NCI-H2107 treated with DMSO at 0.1 percent for 48 hours (cell line): Measurements from ENCODE around the gene RIMS3.

Experiments used
- DNase-seq: peaks from one replicate; lab custom pipeline; 2025; ENCODE audit not compliant: unreplicated experiment; lab: John Stamatoyannopoulos, UW

RIMS3 gene

DNA sequence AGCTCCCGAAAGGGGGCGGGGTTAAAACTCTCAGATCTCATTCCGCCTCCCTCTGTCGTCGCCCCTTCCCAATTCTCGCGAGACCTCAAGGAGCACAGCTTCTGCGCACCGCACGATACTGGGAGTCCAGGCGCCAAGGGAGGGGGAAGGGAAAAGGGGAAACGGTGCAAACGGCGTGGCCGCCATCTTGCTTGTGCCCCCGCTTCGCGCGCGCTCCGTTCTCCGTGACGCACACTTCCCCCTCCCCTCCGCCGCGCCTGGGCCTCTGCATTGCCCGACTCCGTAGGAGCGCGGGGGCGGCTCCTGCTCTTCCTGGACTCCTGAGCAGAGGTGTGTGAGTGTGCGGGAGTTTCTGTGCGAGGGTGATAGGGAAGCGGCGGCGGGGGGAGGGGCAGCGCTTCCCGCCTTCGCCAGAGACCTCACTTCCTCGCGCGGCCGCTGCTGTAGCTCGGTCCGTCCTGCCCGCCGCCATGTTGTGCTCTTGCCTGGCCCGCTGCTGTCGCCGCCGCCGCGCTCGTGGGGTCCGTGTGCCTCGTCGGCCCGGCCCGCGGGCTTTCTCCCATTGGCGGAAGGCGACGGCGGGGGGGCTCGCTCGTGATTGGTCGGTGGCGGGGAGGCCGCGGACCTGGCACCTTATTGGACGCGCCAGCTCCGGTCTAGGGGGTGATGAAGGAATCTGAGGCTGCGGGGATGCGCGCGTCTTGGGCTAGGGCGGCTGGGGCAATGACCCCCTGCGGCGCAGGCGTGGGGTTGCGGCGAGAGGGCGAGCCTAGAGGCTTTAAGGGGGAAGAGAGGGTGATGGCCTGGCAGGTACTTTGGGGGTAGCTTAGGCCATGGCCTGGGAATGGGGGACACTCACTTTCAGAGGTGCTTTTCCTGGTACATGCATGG is 26.3 kb upstream of the RIMS3 start, which contains the start of gene NFYC:
Gene NFYC (plus strand): TSS at position 167 of the 891 bp plus-strand sequence. CDS start 47,140 bp downstream, outside the sequence.
- peak; percentile 96 for DNase-seq

DNA sequence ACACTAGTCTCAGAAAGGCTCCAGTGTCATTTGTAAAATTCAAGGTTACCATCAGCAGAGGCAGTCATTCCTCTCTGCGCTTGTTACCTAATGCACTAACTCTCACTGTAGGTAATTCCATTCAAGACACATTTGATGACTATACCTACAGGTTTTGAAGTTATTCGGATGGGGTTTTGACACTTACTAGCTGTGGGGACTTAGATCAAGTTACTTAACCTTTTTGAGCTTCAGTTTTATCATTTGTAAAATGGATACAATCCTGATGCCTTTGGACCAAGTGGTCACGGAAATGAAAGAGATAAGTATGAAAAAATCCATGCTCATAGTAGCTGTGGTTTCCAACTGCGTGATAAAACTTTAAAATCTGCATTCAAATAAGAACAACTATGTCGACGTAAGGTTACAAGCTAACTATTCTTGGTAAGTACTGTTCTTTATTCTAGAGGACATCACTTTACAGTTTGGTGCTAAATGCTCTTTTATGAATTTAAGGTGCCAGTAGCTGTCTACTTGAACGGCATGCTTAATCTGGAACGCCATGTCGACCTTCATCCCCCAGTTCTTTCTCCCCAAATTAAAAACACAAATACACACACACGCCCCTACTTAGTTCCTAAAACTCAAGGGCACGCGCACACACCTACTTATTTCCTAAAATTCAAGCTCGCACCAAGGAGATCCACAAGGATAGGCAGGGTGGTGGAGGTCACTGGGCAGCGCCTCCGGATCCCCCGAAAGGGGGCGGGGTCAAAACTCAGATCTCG is 25.5 kb upstream of the RIMS3 start:
- DNase-seq = no peak

DNA sequence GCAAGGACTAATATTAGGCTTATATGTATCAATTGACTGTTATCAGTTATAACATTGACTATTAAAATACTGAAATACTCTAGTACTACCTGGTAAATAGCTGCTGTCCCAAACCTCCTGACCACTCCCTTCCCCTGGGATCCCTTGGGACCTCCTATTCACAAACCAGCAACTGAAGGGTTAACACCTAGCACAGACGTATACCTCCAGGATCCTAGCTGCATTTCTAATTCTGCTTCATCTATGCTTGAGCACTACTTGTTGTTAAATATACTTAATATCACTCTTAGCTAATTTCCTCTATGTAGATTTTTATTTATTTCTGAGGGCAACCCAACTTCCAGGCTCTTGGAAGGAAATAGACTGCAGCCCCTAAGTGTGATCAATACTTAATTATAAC is 24.3 kb upstream of the RIMS3 start:
- no peak for DNase-seq

DNA sequence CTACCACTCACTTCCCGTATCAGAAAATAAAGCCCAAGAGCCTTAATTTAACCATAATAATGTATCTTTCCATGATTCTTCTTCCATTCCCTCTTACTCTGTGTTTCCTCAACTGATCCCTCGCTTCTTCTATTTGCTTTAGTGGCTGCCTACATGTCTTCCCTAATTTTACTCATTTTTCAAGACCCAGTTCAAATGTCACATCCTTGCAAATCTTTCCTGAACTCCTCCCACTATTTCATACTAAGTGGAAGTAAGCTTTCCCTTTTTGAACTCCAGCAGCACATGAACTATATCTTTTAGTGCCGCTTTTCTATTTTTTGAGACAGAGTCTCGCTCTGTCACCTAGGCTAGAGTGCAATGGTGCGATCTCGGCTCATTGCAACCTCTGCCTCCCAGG is 22.2 kb upstream of the RIMS3 start:
- no peak for DNase-seq

DNA sequence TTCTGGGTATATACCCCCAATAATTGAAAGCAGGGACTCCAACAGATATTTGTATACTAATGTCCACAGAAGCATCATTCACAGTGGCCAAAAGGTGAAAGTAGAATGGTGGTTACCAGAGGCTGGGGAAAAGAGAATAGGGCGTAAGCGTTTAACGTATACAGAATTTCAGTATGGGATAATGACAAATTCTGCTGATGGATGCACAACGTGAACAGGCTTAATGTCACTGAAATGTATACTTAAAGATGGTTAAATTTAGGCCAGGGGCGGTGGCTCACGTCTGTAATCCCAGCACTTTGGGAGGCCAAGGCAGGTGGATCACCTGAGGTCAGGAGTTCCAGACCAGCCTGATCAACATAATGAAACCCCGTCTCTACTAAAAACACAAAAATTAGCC is 21.6 kb upstream of the RIMS3 start:
- DNase-seq = no peak

DNA sequence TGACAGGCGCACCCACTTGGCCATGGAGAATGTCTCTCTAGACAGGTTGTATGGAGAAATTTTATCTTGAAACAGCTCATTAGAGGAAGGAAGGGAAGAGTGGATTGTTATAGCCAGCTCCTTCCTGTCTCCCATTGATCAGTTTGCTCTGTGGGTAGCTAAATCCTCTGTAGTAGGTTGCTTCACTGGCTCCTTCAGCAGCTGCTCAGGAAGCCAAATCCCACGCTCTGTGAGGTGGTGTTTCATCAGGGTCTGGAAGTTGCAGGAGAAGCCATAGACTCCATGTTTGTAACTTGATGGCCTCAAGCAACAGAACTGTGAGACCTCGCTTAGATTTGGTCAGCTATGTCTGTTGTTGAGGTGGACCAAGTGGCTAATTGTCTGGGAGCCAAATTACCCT is 19.2 kb upstream of the RIMS3 start:
- no peak for DNase-seq

DNA sequence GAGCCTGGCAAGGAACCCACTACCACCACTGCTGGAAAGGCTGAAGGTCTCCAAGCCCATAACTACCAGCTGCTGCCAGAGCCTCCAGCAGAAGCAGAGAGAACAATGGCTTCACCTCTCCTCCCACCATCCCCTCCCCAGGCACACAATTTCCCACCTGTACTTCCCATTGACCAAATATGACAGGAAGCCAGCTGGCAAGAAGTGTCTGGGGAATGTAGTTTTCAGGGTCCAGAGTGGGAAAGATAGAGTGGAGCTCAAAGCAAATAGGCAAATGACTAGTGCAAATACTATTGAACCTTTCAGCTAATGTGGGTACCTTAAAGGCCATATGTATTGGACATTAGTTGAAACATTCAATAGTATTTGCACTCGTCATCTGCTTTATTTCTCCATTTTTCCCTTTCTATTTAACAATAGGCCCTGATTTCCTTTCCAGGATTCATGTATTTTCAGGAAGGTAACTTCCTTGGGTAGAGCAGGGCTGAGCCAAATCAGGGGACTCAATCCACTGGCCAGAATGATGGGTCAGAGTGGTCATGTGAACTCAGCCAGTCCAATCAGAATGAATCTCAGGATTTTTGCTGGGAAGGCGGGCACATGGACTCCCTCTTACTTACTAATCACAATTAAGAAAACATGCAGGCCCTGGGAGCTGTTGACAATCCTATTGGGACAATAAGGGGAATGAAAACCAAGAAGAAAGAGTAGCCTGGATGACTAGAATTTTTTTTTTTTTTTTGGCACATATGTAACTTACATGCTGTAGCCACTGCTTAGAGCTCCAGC is 13.9 kb upstream of the RIMS3 start:
- peak; percentile 13 for DNase-seq

DNA sequence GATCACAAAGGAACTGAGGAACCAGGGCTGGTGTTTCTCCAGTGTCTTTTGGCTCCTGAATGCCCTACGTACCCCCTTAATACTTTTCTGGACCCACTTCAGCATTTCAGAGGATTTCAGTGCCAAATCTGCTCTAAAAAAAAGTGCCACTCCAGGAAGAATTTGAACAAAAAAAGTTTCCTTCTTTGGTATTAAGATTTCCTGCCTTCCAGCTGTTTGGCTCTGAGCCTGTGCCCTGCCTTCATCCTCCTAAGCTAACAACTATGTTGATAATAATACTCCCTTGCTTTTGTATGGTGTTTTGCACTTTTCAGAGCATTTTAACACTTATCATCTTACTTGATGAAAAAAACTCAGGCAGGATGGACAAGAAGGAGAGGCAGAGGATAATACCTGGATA is 11.0 kb upstream of the RIMS3 start:
- no peak for DNase-seq

DNA sequence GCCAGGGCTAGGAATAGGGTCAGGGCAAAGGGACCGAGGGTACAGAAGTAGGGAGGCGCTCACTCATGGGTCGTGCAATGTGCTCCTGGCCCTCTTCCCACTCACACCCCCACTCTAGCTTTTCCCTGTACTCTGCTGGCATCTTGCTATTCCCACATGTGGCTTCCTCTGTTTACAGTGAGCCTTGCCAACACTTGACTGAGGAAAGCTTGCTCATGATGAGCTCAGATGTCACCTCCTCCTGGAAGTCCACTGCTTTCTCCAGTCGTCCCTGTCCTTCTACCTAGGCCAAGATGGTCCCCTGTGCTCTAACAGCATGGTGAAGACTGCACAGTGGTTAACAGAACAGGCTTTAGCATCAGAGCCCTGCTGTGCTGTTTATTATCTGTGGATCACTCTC is 8.0 kb upstream of the RIMS3 start:
- no peak for DNase-seq

DNA sequence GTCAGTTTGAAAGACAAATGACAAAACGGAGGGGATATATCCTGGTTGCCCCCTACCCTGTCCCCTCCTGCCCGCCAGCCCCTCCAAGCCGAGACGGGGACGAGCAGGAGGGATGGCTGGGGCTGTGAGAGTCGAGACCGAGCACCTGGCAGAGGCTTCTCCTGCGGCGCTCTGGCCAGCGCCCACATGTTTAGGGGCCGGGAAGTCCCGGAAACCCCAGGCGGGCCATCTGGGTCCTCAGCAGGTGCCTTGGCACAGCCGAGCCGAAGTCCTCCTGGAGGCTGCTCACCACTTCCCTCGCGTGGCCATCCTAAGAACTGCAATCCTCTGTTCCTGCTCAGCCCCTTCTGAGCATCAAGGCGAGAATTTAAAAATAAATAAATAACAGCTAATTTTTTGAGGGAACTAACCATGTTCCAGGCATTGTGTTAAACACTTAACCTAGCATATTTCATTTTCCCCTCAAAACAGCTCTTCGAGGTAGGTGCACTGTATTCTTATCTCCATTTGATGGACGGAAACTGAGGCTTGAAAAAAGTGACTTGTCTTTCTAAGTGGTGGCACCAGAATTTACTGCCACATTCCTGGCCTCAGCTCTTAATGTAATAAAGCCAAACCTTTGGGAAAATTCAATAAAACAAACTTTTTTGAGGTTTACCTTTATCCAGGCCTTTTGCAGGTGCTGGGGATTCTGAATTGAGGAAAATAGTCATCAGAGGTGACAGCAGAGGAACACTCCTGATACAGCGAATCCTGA is 3.5 kb upstream of the RIMS3 start:
- DNase-seq = peak; percentile 50

DNA sequence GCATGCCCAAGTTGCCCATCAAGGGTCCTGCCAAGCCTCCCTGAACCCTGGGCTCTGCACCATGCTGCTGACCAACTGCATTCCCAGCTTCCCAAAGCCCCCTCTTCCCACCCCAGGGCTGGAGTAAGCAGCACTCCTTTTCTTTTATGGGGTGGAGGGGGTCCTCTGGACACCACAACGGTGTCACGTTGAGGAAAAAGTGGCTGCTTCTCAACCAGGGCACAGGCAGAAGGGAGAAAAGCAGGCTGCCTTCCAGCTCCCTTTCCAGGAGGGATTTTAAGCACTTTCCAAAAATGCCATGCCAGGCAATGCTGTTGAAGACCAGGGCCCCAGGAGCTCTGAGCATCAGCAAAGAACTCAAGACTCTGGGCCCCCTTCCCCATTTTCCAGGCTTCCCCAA is 691 bp downstream of the RIMS3 start:
- no peak for DNase-seq

DNA sequence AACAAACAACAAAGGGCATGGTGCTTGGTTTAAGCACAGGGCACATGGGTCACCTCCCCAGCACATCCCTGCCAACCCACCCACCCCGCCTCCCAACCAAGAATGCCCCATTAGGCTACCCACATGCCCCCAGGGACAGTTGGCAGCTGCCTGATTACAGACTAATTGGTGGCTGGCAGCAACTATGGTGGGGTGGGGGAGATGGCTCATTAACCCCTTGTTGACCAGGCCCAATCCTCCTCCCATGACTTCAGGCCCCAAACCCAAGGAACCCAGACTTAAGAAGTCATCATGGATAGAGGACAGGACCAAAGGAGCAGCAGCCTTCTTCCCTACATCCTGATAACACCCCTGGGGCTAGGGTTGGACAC is 1.3 kb downstream of the RIMS3 start:
- DNase-seq = peak; percentile 69

DNA sequence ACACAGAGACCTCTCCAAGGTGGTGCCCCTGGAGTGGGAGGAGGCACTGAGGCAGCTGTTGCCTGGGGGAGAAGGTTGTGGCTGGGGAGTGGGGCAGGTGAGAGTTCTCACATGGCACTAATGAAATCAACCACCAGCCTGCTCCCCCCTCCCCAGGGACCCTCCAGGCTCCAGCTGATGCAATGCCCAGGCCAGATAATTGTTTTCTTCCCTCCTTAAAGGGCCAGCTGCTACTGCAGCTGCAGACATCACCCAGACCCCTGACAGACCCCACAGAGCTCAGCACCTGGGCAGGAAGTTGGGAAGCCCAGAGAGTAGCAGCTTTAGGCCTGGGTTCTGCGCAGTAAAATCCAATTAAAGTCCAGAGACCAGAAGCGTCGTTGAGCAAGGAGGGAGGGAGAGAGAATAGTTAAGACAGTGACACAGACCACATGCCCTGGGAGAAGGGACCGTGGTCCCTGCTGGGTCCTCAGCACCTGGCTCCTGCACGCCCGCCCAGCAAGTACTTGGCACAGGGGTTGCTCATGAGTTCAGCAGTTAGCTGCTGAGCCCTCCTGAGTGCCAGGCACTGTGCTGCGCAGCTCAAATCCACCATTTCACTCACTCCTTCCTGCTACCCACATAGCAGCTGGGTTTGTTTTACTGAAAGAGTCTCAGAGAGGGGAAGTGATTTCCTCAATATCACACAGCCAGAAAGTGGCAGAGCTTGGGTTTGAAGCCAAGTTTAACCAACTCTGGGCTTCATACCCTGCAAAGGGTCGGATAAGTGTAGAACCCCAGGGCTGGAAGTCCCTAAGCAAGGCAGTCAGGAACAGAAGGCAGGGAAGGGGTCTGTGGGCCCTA is 1.9 kb downstream of the RIMS3 start:
- peak; percentile 82 for DNase-seq

DNA sequence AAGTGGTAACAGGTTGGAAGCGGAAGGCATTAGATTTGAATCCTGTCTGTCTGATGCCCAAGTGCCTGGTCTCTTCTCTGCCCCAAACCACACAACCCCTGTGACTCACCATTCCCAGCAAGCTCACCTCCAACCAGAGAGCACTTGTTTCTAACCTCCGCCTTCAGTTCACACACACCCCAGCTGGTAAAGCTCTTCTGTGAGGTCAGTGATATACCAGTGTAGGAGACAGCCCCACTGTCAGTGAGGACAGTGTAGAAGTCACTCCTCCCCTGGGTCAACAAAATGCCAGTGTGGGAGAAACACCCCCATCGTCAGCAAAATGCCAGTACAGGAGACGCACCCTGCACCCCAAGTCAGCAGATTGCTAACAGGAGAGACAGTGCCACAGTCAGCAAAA is 2.6 kb downstream of the RIMS3 start:
- DNase-seq = peak; percentile 94

DNA sequence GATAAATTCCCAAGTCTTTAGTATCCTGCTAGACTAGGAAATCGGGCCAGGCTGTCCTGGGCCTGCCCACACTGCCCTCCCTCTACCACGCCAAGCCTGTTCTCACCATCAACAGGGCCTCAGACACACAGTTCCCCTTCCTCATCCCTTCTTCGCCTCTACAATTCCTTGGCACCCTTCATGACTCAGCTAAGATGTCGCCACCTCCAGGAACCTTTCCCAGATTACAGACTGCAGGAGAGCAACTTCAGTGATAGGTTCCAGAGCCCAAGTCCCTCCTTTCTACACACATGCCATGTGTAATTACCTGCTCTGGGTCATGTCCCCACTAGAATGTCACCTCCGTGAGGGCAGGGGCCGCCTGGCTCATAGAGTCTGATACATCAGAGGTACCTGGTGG is 3.3 kb downstream of the RIMS3 start:
- DNase-seq = no peak

DNA sequence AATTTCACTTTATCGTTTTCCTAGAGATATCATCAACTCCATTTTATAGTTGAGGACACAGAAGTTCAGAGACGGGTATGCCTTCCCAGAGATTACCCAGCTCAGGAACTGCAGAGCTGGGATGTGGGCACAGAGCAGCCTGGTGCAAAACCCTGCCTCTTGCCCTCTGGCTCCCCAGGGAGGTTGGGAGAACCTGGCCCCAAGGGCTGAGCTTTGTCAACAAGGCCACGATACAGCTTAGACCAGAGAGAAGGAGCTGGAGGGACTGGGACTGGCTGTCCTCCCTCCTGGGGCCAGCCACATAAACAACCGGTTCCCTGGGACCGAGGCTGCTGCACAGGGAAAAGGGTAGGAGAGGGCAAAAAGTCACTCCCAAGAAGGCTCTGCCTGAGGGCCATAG is 3.8 kb downstream of the RIMS3 start:
- no peak for DNase-seq

DNA sequence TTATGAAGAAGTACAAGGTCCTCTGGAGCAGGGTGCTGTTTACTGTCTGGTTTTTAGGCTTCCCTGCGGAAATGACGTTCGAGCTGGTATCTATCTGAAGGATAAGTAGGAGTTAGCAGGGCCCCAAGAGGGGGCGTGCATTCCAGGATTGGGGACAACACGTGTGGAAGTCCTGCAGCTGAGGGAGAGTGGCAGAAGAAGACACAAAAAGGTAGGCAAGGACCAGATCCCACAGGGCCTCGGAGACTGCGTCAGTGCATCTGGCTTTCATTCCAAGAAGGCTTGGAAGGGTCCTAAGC is 5.9 kb downstream of the RIMS3 start:
- no peak for DNase-seq

DNA sequence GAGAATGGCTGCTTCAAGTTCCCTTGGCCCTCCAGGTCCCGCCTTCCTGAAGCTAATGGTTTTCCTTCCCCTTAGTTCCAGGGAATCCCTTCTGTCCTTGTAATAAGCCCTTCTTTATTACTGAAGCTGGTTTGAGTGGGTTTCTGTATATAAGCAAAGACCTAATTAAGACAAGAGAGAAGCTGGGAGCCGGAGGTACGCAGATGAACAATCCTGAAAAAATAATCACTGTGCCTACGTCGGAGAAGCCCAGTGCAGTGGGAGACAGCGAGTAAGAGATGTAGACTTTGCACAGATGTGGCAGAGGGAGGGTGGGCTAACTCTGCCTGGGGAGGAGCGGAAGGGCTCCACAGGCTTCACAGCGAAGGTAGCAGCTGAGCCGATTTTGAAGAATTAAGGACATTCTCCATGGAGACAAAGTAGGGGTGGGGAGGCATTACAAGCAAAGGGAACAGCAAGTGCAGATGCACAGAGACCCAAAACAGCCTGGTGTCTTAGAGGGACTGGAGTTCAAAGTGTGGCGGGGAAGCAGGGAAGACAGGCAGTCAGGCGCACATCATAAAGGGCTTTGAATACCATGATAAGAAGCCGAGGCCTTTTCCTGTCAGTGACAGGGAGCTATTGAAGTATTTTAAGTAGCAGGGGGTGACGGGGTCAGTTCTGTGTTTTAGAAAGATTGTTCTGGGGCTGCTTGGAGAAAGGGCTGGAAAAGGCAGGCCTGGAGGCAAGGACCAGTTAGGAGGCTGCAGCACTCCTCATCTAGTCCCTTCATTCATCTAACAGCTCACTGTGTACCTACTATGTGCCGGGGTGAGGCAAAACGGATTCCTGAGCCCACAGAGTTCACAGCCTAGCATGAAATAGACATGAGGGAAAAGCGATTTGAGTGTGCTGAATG is 6.5 kb downstream of the RIMS3 start:
- DNase-seq = no peak

DNA sequence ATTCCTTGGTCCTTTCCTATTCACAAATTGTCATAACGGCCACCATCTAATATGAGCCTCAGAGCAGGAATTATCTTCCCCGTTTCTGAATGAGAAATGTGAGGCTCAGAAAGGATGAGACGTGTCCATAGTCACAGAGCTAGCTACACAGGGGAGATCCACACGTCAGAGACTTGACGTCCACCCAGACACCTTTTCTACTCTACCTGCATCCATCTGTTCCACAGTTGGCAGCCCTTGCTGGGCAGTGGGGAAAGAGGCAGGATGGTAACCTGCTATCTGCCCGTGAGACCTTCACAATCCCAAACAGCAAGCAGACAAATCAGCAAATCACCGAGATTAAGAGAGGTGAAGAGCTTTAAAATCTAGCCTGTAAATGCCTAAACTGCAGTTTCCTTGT is 8.4 kb downstream of the RIMS3 start:
- no peak for DNase-seq
